Measurements from ENCODE around the gene PORCN. TPM values are rescaled to one million over a fixed set of nuclear protein-coding genes. Genes with fewer than 3 reads are reported as not detected.

Gene PORCN
- total and polyA plus RNA-seq, 9 donors: 7.6 to 13.9 (median 9.9) TPM

GRCh38 chrX:48530736-48531135 is 21.9 kb downstream of the PORCN start:
- 67 to 77% (median 70%) methylated on average over 3 of the region's 3 CpGs for WGBS, 3 donors
- Histone ChIP-seq H3K4me1 (ENCODE audit: insufficient read depth) (no peaks in the 10 kb centered on the region), H3K4me3 (no peak overlapping the region), H3K36me3 (no peaks in the 10 kb centered on the region), H3K27ac (no peak overlapping the region), H3K9me3 (no peaks in the 10 kb centered on the region), H3K27me3 (no peaks in the 10 kb centered on the region)
- no peak for DNase-seq
- TF ChIP-seq, protein P1, sequence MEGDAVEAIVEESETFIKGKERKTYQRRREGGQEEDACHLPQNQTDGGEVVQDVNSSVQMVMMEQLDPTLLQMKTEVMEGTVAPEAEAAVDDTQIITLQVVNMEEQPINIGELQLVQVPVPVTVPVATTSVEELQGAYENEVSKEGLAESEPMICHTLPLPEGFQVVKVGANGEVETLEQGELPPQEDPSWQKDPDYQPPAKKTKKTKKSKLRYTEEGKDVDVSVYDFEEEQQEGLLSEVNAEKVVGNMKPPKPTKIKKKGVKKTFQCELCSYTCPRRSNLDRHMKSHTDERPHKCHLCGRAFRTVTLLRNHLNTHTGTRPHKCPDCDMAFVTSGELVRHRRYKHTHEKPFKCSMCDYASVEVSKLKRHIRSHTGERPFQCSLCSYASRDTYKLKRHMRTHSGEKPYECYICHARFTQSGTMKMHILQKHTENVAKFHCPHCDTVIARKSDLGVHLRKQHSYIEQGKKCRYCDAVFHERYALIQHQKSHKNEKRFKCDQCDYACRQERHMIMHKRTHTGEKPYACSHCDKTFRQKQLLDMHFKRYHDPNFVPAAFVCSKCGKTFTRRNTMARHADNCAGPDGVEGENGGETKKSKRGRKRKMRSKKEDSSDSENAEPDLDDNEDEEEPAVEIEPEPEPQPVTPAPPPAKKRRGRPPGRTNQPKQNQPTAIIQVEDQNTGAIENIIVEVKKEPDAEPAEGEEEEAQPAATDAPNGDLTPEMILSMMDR (IDR thresholded peaks at IDR 0.05): no peak
- TF ChIP-seq EP300 (IDR thresholded peaks at IDR 0.05) (no peak), POLR2A (IDR thresholded peaks at IDR 0.05) (no peak)
- intact Hi-C loops (cut with DNase I): no loop called here

DNA sequence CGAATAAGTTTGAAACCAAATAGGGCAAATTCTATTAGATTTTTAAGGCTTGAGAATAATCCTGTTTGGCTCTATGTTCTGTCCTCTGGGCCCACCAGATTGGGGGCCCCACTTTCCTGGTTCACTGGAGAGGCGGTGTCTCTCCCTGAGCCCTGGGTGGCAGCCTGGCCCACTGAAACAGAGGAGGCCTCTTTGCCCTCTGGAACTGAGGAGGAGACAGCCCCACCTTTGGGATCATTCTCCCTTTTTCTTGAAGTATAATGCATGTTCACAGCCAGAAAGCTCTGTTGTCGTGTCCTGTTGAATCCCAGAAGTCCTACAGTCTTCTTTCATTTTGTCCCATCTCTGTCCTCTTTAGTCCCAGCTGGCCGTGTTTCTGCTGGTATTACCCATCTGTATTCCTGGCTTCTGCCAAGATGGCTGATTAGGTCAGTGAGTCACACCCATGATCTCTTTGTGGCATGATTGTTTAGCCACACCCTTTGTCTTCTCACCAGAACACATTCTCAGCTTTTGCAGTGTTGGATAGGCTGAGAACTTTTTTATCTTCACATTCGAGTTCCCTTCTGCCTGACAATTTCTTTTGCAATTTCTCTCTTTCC is 22.7 kb downstream of the PORCN start:
- H3K36me3 ChIP-seq: no peaks in the 10 kb centered on the region
- H3K27ac ChIP-seq: no peak overlapping the region
- no peaks in the 10 kb centered on the region for H3K4me1 ChIP-seq (ENCODE audit: insufficient read depth)
- intact Hi-C loops (cut with DNase I): no loop called here
- H3K4me3 ChIP-seq: no peak overlapping the region
- WGBS, 3 donors: 61 to 65% (median 61%) methylated on average over 5 of the region's 5 CpGs
- no peaks in the 10 kb centered on the region for H3K9me3 ChIP-seq
- TF ChIP-seq, protein P1 (IDR thresholded peaks at IDR 0.05): no peak
- TF ChIP-seq POLR2A (IDR thresholded peaks at IDR 0.05) (no peak), EP300 (IDR thresholded peaks at IDR 0.05) (no peak)
- H3K27me3 ChIP-seq: no peaks in the 10 kb centered on the region
- DNase-seq: no peak

GRCh38 chrX:48532161-48532560 is 23.4 kb downstream of the PORCN start:
- TF ChIP-seq POLR2A (IDR thresholded peaks at IDR 0.05) (no peak), EP300 (IDR thresholded peaks at IDR 0.05) (no peak)
- TF ChIP-seq, protein P1 (IDR thresholded peaks at IDR 0.05): no peak
- intact Hi-C loops (cut with DNase I): no loop called here
- Histone ChIP-seq H3K27me3 (no peaks in the 10 kb centered on the region), H3K36me3 (no peaks in the 10 kb centered on the region), H3K27ac (no peak overlapping the region), H3K4me1 (ENCODE audit: insufficient read depth) (no peaks in the 10 kb centered on the region), H3K9me3 (no peaks in the 10 kb centered on the region), H3K4me3 (no peak overlapping the region)
- DNase-seq: no peak
- WGBS, 3 donors: 69 to 82% (median 71%) methylated on average over 1 of the region's 1 CpG

DNA sequence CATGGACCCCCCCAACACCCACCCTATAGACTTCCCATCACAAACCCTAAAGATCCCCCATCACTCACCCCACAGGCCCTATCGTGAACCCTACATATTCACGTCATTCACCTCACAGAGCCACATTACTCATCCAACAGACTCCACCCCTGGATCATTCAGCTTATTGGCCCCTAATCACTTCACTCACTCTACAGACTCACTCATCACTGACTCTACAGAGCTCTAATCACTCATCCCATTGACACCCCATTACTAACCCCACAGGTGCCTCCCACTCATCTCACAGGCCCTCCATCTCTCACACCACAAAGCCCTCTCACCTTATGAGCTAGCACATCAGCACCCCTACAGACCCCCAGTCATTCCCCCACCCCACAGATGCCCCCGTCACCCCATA is 24.4 kb downstream of the PORCN start:
- Histone ChIP-seq H3K9me3 (no peaks in the 10 kb centered on the region), H3K27me3 (no peaks in the 10 kb centered on the region), H3K36me3 (no peaks in the 10 kb centered on the region), H3K27ac (no peak overlapping the region), H3K4me3 (no peak overlapping the region), H3K4me1 (ENCODE audit: insufficient read depth) (no peaks in the 10 kb centered on the region)
- 81 to 90% (median 88%) methylated on average over 3 of the region's 3 CpGs for WGBS, 3 donors
- intact Hi-C loops (cut with DNase I): no loop called here
- TF ChIP-seq POLR2A (IDR thresholded peaks at IDR 0.05) (no peak), EP300 (IDR thresholded peaks at IDR 0.05) (no peak)
- TF ChIP-seq, protein P1 (IDR thresholded peaks at IDR 0.05): no peak
- no peak for DNase-seq

Measured in ovary (tissue), 9 donors.